BJ (cell line): ENCODE data around the gene EPGN. TPM values are rescaled to one million over a fixed set of nuclear protein-coding genes. Genes with fewer than 3 reads are reported as not detected.

Source experiments
- CTCF ChIA-PET: fragments of 350-600 bp; formaldehyde crosslinking; extraction: SDS; loops from one replicate; lab custom pipeline; 2021; ENCODE audit warnings: antibody characterized with exemption, inconsistent platforms; lab: Yijun Ruan, JAX
- POLR2A ChIA-PET: fragments of 300-600 bp; sonication (Branson Sonifier 250); formaldehyde crosslinking; extraction: SDS; loops from one replicate; lab custom pipeline; 2021; ENCODE audit warnings: antibody characterized with exemption; lab: Charles Lee
- DNase-seq: peaks from one replicate; pipeline ENCODE4 v3.0.0-alpha.2; 2011; ENCODE audit warnings: low read depth
- H3K27me3 ChIP-seq: 2 replicates; pipeline ENCODE4 v1.6.0; 2011; ENCODE audit warnings: low read length; ENCODE audit not compliant: control insufficient read depth, insufficient read depth
- H3K36me3 ChIP-seq: 2 replicates; pipeline ENCODE4 v1.5.1; 2011; ENCODE audit warnings: low read length; ENCODE audit not compliant: control insufficient read depth, insufficient read depth
- H3K4me3 ChIP-seq: 2 replicates; pipeline ENCODE4 v1.5.1; 2011; ENCODE audit warnings: low read depth, mild to moderate bottlenecking, control low read depth, low read length
- polyA plus RNA-seq: library from polyadenylated mRNA; depleted of rRNA; stranded (reverse); fragments of >200 nt; gene quantifications from 2 replicates; pipeline ENCODE4 v1.2.3, GENCODE V29; 2011
- TF ChIP-seq, protein P1 (sequence below): IDR thresholded peaks from 2 replicates; pipeline ENCODE4 v1.5.1; 2011; ENCODE audit warnings: low read depth, mild to moderate bottlenecking, control low read depth, inconsistent platforms, low read length, moderate library complexity; ENCODE audit not compliant: insufficient read depth

EPGN gene
- polyA plus RNA-seq, 1 experiment: 0.13 TPM

DNA sequence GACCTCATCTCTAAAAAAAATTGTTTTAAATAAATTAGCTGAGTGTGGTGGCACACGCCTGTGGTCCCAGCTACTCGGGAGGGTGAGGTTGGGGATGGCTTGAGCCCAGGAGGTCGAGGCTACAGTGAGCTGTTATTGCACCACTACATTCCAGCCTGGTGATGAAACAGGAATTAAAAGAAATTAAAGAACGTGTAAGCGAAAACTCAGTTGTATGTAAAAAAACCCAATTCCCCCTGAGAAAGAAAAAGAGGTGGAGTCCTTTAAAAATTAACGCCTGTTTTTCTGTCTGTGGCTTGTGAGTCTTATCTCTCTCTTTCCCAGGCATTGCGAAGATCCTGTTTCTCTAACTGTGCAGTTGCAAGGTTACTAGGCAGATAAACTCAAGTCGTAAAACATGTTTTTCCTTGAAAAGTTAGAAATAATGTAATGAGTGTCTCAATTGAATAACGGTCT, 22.1 kb downstream of the EPGN start:
- DNase-seq: no peak
- H3K4me3 ChIP-seq: no peak overlapping the region
- H3K27me3 ChIP-seq: no peaks in the 10 kb centered on the region
- TF ChIP-seq, protein P1, sequence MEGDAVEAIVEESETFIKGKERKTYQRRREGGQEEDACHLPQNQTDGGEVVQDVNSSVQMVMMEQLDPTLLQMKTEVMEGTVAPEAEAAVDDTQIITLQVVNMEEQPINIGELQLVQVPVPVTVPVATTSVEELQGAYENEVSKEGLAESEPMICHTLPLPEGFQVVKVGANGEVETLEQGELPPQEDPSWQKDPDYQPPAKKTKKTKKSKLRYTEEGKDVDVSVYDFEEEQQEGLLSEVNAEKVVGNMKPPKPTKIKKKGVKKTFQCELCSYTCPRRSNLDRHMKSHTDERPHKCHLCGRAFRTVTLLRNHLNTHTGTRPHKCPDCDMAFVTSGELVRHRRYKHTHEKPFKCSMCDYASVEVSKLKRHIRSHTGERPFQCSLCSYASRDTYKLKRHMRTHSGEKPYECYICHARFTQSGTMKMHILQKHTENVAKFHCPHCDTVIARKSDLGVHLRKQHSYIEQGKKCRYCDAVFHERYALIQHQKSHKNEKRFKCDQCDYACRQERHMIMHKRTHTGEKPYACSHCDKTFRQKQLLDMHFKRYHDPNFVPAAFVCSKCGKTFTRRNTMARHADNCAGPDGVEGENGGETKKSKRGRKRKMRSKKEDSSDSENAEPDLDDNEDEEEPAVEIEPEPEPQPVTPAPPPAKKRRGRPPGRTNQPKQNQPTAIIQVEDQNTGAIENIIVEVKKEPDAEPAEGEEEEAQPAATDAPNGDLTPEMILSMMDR: no peak
- CTCF ChIA-PET: interaction anchor here (1.0 to 2.0 kb wide), 2 partner anchors 10 to 342 kb away, joined by 3 to 10 read pairs; no protein-coding TSS in a partner anchor
- H3K36me3 ChIP-seq: no peaks in the 10 kb centered on the region
- POLR2A ChIA-PET: no interaction called here

- DNase-seq: no peak
- TF ChIP-seq, protein P1: no peak
- POLR2A ChIA-PET: no interaction called here
- CTCF ChIA-PET: interaction anchor here (1.4 kb wide), 1 partner anchor 10 kb away, joined by 8 read pairs; no protein-coding TSS in a partner anchor
- Histone ChIP-seq H3K4me3 (no peak overlapping the region), H3K36me3 (no peaks in the 10 kb centered on the region), H3K27me3 (no peaks in the 10 kb centered on the region)
Measured at GRCh38 chr4:74331252-74331651, 23.0 kb downstream of the EPGN start.

DNA sequence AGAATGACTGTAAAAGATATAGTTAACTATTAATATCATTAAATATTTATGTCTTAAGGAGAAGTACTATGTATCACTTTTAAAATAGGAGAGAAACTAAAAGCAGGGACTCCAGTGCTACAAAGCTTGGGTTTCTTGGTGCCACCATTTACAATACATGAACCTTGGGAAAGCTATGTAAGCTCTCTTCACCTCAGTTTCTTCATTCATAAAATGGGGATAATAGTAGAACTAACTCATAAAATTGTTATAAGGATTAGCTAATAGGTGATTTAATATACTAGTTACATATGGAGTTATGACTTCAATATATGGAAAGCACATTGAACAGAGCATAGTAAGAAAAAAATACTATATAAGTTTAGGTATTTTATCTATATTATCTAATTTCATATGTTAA, 23.7 kb downstream of the EPGN start:
- Histone ChIP-seq H3K27me3 (no peaks in the 10 kb centered on the region), H3K4me3 (no peak overlapping the region), H3K36me3 (no peaks in the 10 kb centered on the region)
- POLR2A ChIA-PET: no interaction called here
- CTCF ChIA-PET: interaction anchor here (0.8 to 1.5 kb wide), 3 partner anchors 11 to 344 kb away, joined by 5 to 8 read pairs (median 5); no protein-coding TSS in a partner anchor
- DNase-seq: no peak
- TF ChIP-seq, protein P1: no peak

GRCh38 chr4:74334636-74335035, 26.4 kb downstream of the EPGN start:
- POLR2A ChIA-PET: no interaction called here
- CTCF ChIA-PET: interaction anchor here (2.0 kb wide), 1 partner anchor 15 kb away, joined by 7 read pairs; no protein-coding TSS in a partner anchor
- Histone ChIP-seq H3K27me3 (no peaks in the 10 kb centered on the region), H3K4me3 (no peak overlapping the region), H3K36me3 (no peaks in the 10 kb centered on the region)
- TF ChIP-seq, protein P1: no peak
- no peak for DNase-seq

DNA sequence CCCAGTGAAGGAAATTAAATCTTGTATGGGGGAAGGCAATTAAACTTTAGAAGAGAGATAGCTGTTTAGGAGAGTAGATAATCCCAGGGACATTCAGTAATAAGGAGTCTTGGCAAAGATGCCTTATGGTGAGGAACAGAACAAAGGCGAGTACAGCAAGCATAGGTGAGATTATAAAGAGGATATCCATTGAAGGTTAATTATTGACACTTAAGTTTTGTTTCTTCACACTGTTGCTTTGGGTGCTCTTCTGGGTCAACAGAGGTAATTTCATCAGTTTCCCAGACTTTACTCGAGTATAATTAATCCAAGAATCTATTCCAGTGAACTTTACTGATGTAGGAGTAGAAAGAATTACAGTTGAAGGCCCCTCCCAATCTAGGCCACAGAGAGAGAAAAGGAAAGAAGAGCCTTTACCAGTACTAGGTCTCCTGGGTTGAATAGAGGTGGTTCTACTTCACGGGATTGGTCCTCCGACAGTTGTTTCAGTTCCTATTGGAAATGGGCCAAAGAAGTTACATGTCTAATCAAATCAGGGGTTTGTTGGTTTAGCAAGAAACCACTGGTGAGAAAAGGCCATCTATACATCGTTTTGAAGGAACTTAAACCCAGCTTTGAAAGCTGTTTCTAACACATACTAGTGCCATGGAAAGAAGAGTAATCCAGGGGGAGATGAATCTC, 27.2 kb downstream of the EPGN start:
- TF ChIP-seq, protein P1: no peak
- H3K36me3 ChIP-seq: no peaks in the 10 kb centered on the region
- POLR2A ChIA-PET: no interaction called here
- CTCF ChIA-PET: interaction anchor here (2.0 to 2.2 kb wide), 2 partner anchors 16 to 340 kb away, joined by 6 to 7 read pairs; no protein-coding TSS in a partner anchor
- no peaks in the 10 kb centered on the region for H3K27me3 ChIP-seq
- DNase-seq: no peak
- H3K4me3 ChIP-seq: no peak overlapping the region
